GM18507 (cell line): ENCODE data around the gene ZNF429.
"Not testable (repeated sequence)": the region's sequence is repeated elsewhere in the genome, so short reads cannot be mapped to it uniquely, and the experiment has no call there.

Source experiments
- DNase-seq: peaks from one replicate; pipeline ENCODE4 v3.0.0; 2011; ENCODE audit warnings: low read depth; ENCODE audit not compliant: insufficient read length; ENCODE audit errors: extremely low spot score
- FAIRE-seq: peaks from 2 replicates; lab custom pipeline; 2011; peaks lifted over from hg19 to GRCh38; lab: Jason Lieb, UNC

Gene ZNF429

DNA sequence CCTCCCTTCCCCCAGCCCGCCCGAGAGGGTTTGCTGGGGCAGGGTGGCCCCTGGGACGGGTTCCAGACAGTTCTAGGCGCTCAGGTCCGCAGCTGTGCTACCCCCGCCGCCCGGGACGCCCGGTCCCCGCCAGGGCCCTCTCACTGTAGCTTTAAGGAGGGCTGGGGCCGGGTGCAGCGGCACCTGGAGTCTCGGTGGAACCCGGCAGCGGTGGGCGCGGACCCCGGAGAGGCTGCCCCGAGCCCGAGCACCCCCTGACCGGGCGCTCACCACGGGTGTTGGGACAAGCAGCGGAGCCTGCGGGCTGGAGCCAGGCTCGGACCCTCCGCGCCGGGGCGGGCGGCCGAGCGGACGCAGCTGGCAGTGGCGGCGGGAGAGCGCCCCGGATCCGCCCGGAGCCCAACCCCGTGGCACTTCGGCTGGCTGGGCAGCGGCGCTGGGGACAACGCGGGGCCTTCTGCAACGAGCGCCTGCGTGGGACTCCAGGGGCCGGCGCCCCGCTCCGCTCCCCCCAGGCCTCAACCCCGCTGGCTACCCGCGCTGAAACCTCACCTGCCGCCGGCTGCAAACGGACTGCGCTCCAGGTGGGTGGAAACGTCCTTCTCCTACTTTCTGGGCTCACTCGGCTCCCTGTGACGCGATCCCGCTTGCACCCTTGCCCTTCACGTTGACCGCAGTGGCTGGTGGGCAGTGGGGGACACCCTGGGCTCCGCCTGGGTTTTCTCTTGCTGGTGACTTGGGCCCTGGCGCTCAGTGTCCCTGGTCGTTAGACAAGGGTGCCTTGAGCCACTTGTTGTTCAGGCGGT, 81.1 kb downstream of the ZNF429 start:
- FAIRE-seq (no peak), DNase-seq (no peak)

DNA sequence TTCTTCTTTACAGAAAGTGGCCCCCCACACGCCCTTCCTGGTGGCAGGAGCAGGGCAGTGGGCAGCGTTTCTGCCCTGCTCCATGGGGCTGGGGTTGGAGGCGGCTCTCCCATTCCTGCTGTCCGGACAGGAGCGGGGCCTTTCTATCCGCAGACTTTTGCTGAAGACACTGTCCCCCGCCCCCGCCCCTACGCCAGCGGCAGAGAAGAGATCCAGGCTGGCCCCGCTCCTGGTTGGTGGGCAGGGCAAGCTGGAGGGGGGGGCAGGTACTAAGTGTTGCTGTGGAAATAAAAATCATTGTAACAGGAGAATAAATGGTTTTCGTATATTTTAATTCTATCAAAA, 81.7 kb downstream of the ZNF429 start:
- FAIRE-seq (no peak), DNase-seq (no peak)

GRCh38 chr19:21587549-21587948, 82.1 kb downstream of the ZNF429 start:
- FAIRE-seq (no peak), DNase-seq (no peak)

- FAIRE-seq (no peak), DNase-seq (no peak)
Measured at GRCh38 chr19:21588065-21588601, 82.7 kb downstream of the ZNF429 start.

DNA sequence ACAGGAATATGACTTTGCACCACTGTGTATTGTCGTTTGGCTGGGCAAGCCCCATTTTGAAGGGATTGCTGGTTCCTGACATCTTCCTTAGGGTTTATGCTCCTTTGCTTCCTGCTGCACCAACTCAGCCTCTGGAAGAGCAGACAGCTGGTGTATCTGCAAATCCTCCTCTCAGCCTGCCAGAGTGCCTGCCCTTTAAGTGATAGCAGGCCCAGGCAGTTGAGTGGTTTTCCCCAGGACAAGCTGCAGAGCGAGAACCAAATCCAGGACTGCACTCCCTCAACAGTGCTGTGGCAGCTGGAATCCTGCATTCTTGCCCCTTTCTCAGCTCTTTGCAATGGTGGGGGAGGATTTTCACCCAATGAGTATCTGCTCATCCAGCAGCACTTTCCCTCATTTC, 85.5 kb downstream of the ZNF429 start:
- no peak for DNase-seq
- FAIRE-seq, result no peak

DNA sequence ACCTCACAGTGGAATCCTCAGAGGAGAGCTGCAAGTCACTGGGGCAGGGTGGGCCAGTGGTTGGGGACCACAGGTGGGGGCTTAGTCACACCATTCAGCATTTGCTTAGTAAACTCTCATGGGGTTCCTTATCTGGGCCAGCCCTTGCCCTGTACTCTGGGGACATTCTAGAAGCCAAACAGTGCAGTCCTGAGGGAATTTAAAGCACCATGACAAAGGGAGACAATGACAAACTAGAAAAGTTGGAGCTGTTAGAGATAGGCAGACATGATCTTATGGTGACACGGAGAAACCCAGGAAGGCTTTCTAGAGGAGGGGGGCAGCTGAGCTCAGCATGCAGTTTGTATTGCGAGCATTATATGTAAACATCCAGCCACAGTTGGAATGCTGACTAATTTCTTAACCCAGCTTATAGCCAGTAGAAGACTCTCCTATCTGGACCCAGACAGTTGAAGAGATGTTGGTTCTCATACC, 87.6 kb downstream of the ZNF429 start:
- DNase-seq (no peak), FAIRE-seq (no peak)

DNA sequence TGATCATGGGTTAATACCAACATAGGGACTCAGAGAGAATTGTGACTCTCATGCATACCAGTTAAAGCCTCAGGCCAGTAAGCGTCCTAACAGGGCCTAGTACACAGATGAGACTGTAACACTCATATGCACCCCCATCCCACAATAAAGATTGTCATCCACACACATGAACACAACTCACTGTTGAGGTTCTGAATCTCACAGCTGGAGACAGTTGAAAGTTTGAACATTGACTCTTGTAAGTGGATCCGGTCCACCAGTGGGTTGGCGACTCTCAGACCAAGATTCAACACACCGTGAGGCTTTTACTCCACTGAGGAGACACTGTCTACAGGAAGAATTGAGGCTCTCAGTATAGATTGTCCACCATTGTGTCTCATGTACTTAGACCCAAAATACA, 88.1 kb downstream of the ZNF429 start:
- FAIRE-seq, result no peak
- DNase-seq, result no peak

- FAIRE-seq (no peak), DNase-seq (no peak)
Measured at GRCh38 chr19:21593934-21594820, 88.8 kb downstream of the ZNF429 start.

DNA sequence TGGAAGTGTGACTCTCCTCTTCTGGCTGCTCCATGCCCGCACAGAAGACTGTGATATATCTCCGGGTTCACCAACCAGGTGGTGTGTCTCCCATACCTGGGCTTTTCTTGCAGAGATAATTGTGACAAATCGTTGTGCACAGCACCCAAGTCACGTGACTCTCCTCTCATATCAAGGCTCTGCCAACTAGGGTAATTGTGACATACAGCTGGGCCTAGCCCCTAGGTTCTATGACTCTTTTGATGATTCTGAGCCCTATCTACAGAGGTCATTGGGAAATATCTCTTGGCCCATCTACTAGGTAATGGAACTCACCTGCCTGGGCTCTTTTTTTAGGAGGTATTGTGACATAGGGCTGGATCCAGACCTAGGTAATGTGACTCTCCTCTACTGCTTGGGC, 89.8 kb downstream of the ZNF429 start:
- DNase-seq, result no peak
- FAIRE-seq, result no peak

GRCh38 chr19:21602082-21602658, 96.8 kb downstream of the ZNF429 start:
- DNase-seq (no peak), FAIRE-seq (no peak)

DNA sequence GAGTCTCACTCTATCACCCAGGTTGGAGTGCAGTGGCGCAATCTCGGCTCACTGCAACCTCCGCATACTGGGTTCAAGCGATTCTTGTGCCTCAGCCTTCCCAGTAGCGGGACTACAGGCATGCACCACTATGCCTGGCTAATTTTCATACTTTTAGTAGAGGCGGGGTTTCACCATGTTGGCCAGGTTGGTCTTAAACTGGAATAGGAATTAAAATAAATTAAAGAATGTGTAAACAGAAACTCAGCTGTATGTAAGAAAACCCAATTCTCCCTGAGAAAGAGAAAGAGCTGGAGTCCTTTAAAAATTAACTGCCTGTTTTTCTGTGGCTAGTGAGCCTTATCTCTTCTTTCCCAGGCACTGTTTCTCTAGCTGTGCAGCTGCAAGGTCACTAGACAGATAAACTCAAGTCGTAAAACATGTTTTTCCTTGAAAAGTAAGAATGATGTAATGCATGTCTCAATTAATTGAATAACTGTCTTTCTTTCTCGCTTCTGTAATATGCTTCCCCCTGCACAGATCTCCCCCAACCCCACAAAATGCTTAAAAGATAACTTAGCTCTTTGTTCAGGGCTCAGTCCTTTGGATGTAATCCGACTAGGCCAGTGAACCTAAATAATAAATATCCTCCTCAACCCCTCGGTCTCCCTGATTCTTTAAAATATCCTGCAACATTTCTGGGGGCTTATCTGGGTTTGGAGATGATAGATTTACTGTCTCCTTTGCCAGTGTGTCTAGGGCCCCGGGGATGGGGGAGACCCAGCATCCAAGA, 97.4 kb downstream of the ZNF429 start:
- not testable (repeated sequence) for DNase-seq, FAIRE-seq

DNA sequence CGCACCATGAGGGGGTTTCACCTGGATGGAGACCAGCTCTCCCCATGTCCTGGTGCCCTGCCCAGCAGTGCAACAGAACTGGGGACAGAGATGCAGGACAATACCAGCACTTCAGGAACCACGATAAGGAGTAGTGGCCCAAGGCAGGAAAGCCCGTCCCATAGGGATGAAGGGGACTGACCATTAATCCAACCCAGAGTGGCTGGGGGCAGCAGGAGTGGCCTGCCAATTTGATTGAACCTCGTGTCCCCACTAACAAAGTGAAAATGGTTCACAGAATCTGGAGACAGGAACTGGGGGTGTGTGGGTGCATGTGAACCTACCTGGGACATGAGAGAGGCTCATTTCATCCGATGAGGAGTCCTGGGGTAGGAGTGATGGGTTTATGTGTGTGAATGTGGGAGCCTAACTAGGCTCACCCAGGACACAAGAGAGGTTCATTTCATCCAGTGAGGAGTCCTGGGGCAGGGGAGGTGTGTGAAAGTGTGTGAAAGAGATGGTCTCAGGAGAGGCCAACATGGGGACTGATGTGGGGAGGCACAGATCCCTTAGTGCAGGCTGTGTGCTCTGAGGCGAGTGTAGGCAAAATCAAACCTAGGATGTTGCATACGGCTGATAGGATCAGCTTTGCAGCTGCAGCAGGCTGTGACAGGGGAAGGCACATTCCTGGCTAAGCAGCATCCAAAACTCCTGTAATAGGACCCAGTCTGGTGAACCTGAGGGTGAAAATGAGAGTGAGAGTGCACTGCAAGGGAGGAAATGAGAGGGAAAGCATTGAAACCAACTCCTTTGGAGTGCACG, 98.2 kb downstream of the ZNF429 start:
- no peak for DNase-seq
- no peak for FAIRE-seq

DNA sequence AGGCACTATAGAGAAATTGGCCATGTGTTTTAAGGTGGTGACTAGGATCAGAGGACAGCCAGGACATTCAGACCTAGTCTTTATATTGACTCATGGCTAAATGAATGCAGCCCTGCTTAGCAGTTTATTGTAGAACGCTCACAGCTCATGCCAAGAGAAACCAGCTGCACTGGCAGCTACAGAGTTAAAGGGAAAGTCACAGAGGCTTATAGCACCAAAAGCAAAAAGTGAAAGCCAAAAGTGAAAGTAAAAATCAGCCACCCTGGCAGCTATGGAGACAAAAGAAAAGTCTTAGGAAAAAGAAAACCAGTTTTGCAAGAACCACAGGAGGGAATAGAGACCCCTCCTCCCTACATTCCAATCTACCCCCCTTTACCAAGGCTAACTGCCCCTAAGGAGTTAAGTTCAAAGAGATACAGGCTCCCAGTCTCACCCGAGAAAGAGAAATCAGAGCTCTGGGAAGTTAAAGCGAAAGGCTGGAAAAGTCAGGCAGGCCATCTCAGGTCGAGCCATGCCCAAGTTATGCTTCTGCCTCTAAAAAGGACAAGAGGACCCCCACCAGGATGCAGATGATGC, 99.0 kb downstream of the ZNF429 start:
- DNase-seq, result no peak
- no peak for FAIRE-seq
